HFF-Myc (cell line): Measurements from ENCODE around the gene SLC2A13.
"Not testable (repeated sequence)": the region's sequence is repeated elsewhere in the genome, so short reads cannot be mapped to it uniquely, and the experiment has no call there.

Source experiments
- DNase-seq: peaks from one replicate; pipeline ENCODE4 v3.0.0-alpha.2; 2011; ENCODE audit warnings: low read depth; ENCODE audit errors: extremely low read depth
- H3K4me3 ChIP-seq: replicated peaks from 2 replicates; pipeline ENCODE4 v1.5.1; 2011; ENCODE audit warnings: low read depth, mild to moderate bottlenecking, control low read depth, low read length
- CTCF ChIP-seq: IDR thresholded peaks from 2 replicates; pipeline ENCODE4 v1.5.1; 2012; ENCODE audit warnings: mild to moderate bottlenecking, low read depth, low read length, control low read depth; ENCODE audit errors: missing control alignments

The SLC2A13 gene

GRCh38 chr12:40032433-40033241 lies 73.2 kb downstream of the SLC2A13 start:
- no peak overlapping the region for H3K4me3 ChIP-seq
- TF ChIP-seq CTCF, result no peak
- DNase-seq, result no peak

- H3K4me3 ChIP-seq, result no peak overlapping the region
- DNase-seq, result no peak
- no peak for TF ChIP-seq CTCF
These were observed 73.9 kb downstream of the SLC2A13 start for GRCh38 chr12:40031965-40032364.

- not testable (repeated sequence) for H3K4me3 ChIP-seq, DNase-seq
These were observed 74.9 kb downstream of the SLC2A13 start for GRCh38 chr12:40030970-40031369.

GRCh38 chr12:40028296-40028695 lies 77.6 kb downstream of the SLC2A13 start:
- no peak for TF ChIP-seq CTCF
- no peak overlapping the region for H3K4me3 ChIP-seq
- DNase-seq, result no peak

- no peak for DNase-seq
- TF ChIP-seq CTCF, result no peak
- H3K4me3 ChIP-seq, result no peak overlapping the region
These were observed 83.0 kb downstream of the SLC2A13 start for GRCh38 chr12:40022850-40023249.

DNA sequence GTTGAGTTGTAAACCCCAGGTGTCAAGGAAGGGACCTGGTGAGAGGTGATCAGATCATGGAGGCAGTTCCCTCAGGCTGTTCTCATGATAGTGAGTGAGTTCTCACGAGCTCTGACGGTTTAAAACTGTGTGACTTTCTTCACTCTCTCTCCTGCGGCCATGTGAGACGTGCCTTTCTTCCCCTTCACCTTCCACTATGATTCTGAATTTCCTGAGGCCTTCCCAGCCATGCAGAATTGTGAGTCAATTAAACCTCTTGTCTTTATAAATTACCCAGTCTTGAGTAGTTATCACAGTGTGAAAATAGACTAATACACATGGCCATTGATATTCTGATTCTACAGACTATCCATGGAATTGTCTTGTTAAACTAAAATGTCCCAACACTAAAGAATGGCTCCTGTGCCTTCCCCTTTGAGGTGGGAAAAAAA lies 85.6 kb downstream of the SLC2A13 start:
- TF ChIP-seq CTCF, result no peak
- DNase-seq, result no peak
- no peak overlapping the region for H3K4me3 ChIP-seq

DNA sequence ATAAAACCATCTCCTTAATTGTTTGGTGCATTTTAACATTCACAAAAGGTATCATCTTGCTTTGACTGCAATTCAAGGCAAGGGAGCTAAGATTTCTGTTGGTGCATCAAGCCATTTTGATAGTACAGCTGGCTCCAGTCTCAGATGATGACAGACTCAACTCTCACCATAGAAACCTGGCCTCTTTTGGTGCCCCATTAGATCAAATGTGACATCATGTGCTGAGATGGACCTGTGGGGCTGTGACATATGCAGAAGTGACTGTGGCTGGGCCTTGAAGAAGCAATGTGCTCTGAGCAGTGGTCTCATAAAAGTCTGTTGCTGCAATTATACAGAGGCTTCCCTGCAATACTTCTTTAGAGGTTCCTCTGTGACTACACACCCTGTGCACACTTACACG lies 88.4 kb downstream of the SLC2A13 start:
- H3K4me3 ChIP-seq, result no peak overlapping the region
- TF ChIP-seq CTCF, result no peak
- DNase-seq, result no peak
